ENCODE results near the gene STEAP3. TPM values are rescaled to one million over a fixed set of nuclear protein-coding genes. Genes with fewer than 3 reads are reported as not detected.

Gene STEAP3
- total RNA-seq, 1 donor from 2014 or later, result 44.6 TPM

GRCh38 chr2:119192893-119193292, 30.7 kb upstream of the STEAP3 start:
- no peaks in the 10 kb centered on the region for H3K9me3 Mint-ChIP-seq (ENCODE audit: low read depth)

GRCh38 chr2:119195001-119195400, 28.6 kb upstream of the STEAP3 start:
- H3K4me1 Mint-ChIP-seq (ENCODE audit: low read depth), result peaks cover 9% of the 10 kb centered on the region
- no peaks in the 10 kb centered on the region for H3K36me3 Mint-ChIP-seq (ENCODE audit: low read depth)
- H3K9me3 Mint-ChIP-seq (ENCODE audit: low read depth), result no peaks in the 10 kb centered on the region
- peaks cover 24% of the 10 kb centered on the region for H3K27me3 Mint-ChIP-seq (ENCODE audit: low read depth)
- H3K4me3 Mint-ChIP-seq (ENCODE audit: unreplicated experiment), result no peak overlapping the region
- no peak for TF ChIP-seq CTCF (IDR thresholded peaks at IDR 0.05)
- H3K27ac Mint-ChIP-seq (ENCODE audit: unreplicated experiment), result no peak overlapping the region
- DNase-seq (ENCODE audit: low spot score), result no peak

More at GRCh38 chr2:119192893-119193292, 30.7 kb upstream of the STEAP3 start:
- Mint-ChIP-seq H3K27ac (ENCODE audit: unreplicated experiment) (no peak overlapping the region), H3K36me3 (ENCODE audit: low read depth) (no peaks in the 10 kb centered on the region), H3K27me3 (ENCODE audit: low read depth) (peaks cover 22% of the 10 kb centered on the region), H3K4me3 (ENCODE audit: unreplicated experiment) (no peak overlapping the region), H3K4me1 (ENCODE audit: low read depth) (no peaks in the 10 kb centered on the region)
- DNase-seq (ENCODE audit: low spot score), result no peak
- TF ChIP-seq CTCF (IDR thresholded peaks at IDR 0.05), result no peak

- no peaks in the 10 kb centered on the region for H3K36me3 Mint-ChIP-seq (ENCODE audit: low read depth)
- no peak overlapping the region for H3K4me3 Mint-ChIP-seq (ENCODE audit: unreplicated experiment)
- H3K27ac Mint-ChIP-seq (ENCODE audit: unreplicated experiment), result no peak overlapping the region
- TF ChIP-seq CTCF (IDR thresholded peaks at IDR 0.05), result no peak
- H3K9me3 Mint-ChIP-seq (ENCODE audit: low read depth), result no peaks in the 10 kb centered on the region
- H3K4me1 Mint-ChIP-seq (ENCODE audit: low read depth), result peaks cover 9% of the 10 kb centered on the region
- DNase-seq (ENCODE audit: low spot score), result no peak
- peaks cover 25% of the 10 kb centered on the region for H3K27me3 Mint-ChIP-seq (ENCODE audit: low read depth)
These were observed 27.7 kb upstream of the STEAP3 start for GRCh38 chr2:119195887-119196286.

GRCh38 chr2:119196301-119197125, 27.1 kb upstream of the STEAP3 start:
- no peak for DNase-seq (ENCODE audit: low spot score)
- Mint-ChIP-seq H3K27ac (ENCODE audit: unreplicated experiment) (no peak overlapping the region), H3K9me3 (ENCODE audit: low read depth) (no peaks in the 10 kb centered on the region), H3K27me3 (ENCODE audit: low read depth) (peaks cover 25% of the 10 kb centered on the region), H3K36me3 (ENCODE audit: low read depth) (no peaks in the 10 kb centered on the region), H3K4me1 (ENCODE audit: low read depth) (peaks cover 9% of the 10 kb centered on the region), H3K4me3 (ENCODE audit: unreplicated experiment) (no peak overlapping the region)
- TF ChIP-seq CTCF (IDR thresholded peaks at IDR 0.05), result no peak

- H3K4me1 Mint-ChIP-seq (ENCODE audit: low read depth), result peaks cover 9% of the 10 kb centered on the region
- H3K9me3 Mint-ChIP-seq (ENCODE audit: low read depth), result no peaks in the 10 kb centered on the region
- H3K27ac Mint-ChIP-seq (ENCODE audit: unreplicated experiment), result no peak overlapping the region
- no peak for DNase-seq (ENCODE audit: low spot score)
- no peak for TF ChIP-seq CTCF (IDR thresholded peaks at IDR 0.05)
- peaks cover 25% of the 10 kb centered on the region for H3K27me3 Mint-ChIP-seq (ENCODE audit: low read depth)
- no peak overlapping the region for H3K4me3 Mint-ChIP-seq (ENCODE audit: unreplicated experiment)
- no peaks in the 10 kb centered on the region for H3K36me3 Mint-ChIP-seq (ENCODE audit: low read depth)
These were observed 26.6 kb upstream of the STEAP3 start for GRCh38 chr2:119197126-119197405.
